ENCODE data around the gene OR51B5. TPM values are rescaled to one million over a fixed set of nuclear protein-coding genes. Genes with fewer than 3 reads are reported as not detected.

The OR51B5 gene
- total and polyA plus RNA-seq, 2 donors (not counting 1 experiment from before 2014, with no cell fraction given) = 0.67 TPM; not detected in 1

- no peak within 1 kb of the TSS for H3K27ac Mint-ChIP-seq
- no peak within 1 kb of the TSS for H2AFZ ChIP-seq (ENCODE audit: insufficient read depth, low read depth, low read length, poor library complexity, severe bottlenecking)
- CTCF ChIA-PET = no interaction called here
- H3K9me3 ChIP-seq (ENCODE audit: control extremely low read depth in 1 of 3, control insufficient read depth in 2 of 3, insufficient read depth in 1 of 3, low read length in 2 of 3) = no peaks in the 10 kb centered on the region
- peaks cover 8% of the 10 kb centered on the region for H3K27me3 Mint-ChIP-seq
- WGBS (ENCODE audit: insufficient coverage) = no CpG with 5 or more reads among the region's 1 CpG
- no peak for TF ChIP-seq CTCF (IDR thresholded peaks at IDR 0.05)
- no peak for TF ChIP-seq EZH2 (IDR thresholded peaks at IDR 0.05; ENCODE audit: borderline replicate concordance, insufficient read depth, low read depth, low read length, poor library complexity, severe bottlenecking)
- POLR2A ChIA-PET = no interaction called here
- no peaks in the 10 kb centered on the region for H3K27me3 ChIP-seq (replicated peaks in 1 of 4; ENCODE audit: control extremely low read depth in 1 of 4, control insufficient read depth in 3 of 4, insufficient read depth in 4 of 4, low read length in 3 of 4)
- no peaks in the 10 kb centered on the region for H3K4me1 Mint-ChIP-seq
- H3K36me3 ChIP-seq (replicated peaks in 1 of 2; ENCODE audit: control extremely low read depth in 1 of 2, control insufficient read depth in 1 of 2, extremely low read depth in 1 of 2, insufficient read depth in 2 of 2, low read length in 1 of 2) = no peaks in the 10 kb centered on the region
- H3K4me2 ChIP-seq (replicated peaks; ENCODE audit: low read depth, low read length, poor library complexity, severe bottlenecking) = no peak within 1 kb of the TSS
- H3K27ac ChIP-seq (ENCODE audit: low read length in 2 of 2) = no peak within 1 kb of the TSS
- H3K4me3 Mint-ChIP-seq = no peak within 1 kb of the TSS
- H4K20me1 ChIP-seq (ENCODE audit: control insufficient read depth, insufficient read depth, low read length, poor library complexity, severe bottlenecking) = no peaks in the 10 kb centered on the region
- intact Hi-C loops (cut with micrococcal nuclease) = no loop called here
- H3K9ac ChIP-seq (ENCODE audit: low read length) = no peak within 1 kb of the TSS
- DNase-seq (no peak), ATAC-seq (ENCODE audit: low read depth) (no peak)
- no peak within 1 kb of the TSS for H3K4me3 ChIP-seq (ENCODE audit: control extremely low read depth in 1 of 5, extremely low read depth in 1 of 5, insufficient read depth in 1 of 5, low read depth in 2 of 5, low read length in 4 of 5)
- H3K4me1 ChIP-seq (ENCODE audit: control insufficient read depth in 2 of 2, insufficient read depth in 2 of 2, low read length in 2 of 2) = no peaks in the 10 kb centered on the region
- H3K9me3 Mint-ChIP-seq (ENCODE audit: insufficient read depth) = no peaks in the 10 kb centered on the region
- H3K79me2 ChIP-seq (ENCODE audit: control insufficient read depth, insufficient read depth, low read length) = no peaks in the 10 kb centered on the region
Observed at GRCh38 chr11:5351208-5351607, 7.9 kb upstream of the OR51B5 start, which contains the start of gene OR51B6. Gene OR51B6 (plus strand): TSS chr11:5351508. CDS start chr11:5351508, 0 bp downstream.

GRCh38 chr11:5349550-5349949 lies 6.2 kb upstream of the OR51B5 start:
- ChIA-PET CTCF (no interaction called here), POLR2A (no interaction called here)
- no peak overlapping the region for H3K9ac ChIP-seq (ENCODE audit: low read length)
- DNase-seq (no peak), ATAC-seq (ENCODE audit: low read depth) (no peak)
- H2AFZ ChIP-seq (ENCODE audit: insufficient read depth, low read depth, low read length, poor library complexity, severe bottlenecking) = no peak overlapping the region
- no peaks in the 10 kb centered on the region for H3K4me1 ChIP-seq (ENCODE audit: control insufficient read depth in 2 of 2, insufficient read depth in 2 of 2, low read length in 2 of 2)
- no peaks in the 10 kb centered on the region for H3K27me3 ChIP-seq (replicated peaks in 1 of 4; ENCODE audit: control extremely low read depth in 1 of 4, control insufficient read depth in 3 of 4, insufficient read depth in 4 of 4, low read length in 3 of 4)
- H3K79me2 ChIP-seq (ENCODE audit: control insufficient read depth, insufficient read depth, low read length) = no peaks in the 10 kb centered on the region
- no peaks in the 10 kb centered on the region for H3K9me3 ChIP-seq (ENCODE audit: control extremely low read depth in 1 of 3, control insufficient read depth in 2 of 3, insufficient read depth in 1 of 3, low read length in 2 of 3)
- Mint-ChIP-seq H3K9me3 (ENCODE audit: insufficient read depth) (no peaks in the 10 kb centered on the region), H3K27ac (no peak overlapping the region), H3K4me1 (no peaks in the 10 kb centered on the region), H3K4me3 (no peak overlapping the region), H3K27me3 (peaks cover 8% of the 10 kb centered on the region)
- no peak for TF ChIP-seq CTCF (IDR thresholded peaks at IDR 0.05)
- no peak for TF ChIP-seq EZH2 (IDR thresholded peaks at IDR 0.05; ENCODE audit: borderline replicate concordance, insufficient read depth, low read depth, low read length, poor library complexity, severe bottlenecking)
- no peak overlapping the region for H3K27ac ChIP-seq (ENCODE audit: low read length in 2 of 2)
- H3K36me3 ChIP-seq (replicated peaks in 1 of 2; ENCODE audit: control extremely low read depth in 1 of 2, control insufficient read depth in 1 of 2, extremely low read depth in 1 of 2, insufficient read depth in 2 of 2, low read length in 1 of 2) = no peaks in the 10 kb centered on the region
- H3K4me2 ChIP-seq (replicated peaks; ENCODE audit: low read depth, low read length, poor library complexity, severe bottlenecking) = no peak overlapping the region
- no CpG with 5 or more reads among the region's 1 CpG for WGBS (ENCODE audit: insufficient coverage)
- intact Hi-C loops (cut with micrococcal nuclease) = no loop called here
- no peak overlapping the region for H3K4me3 ChIP-seq (ENCODE audit: control extremely low read depth in 1 of 5, extremely low read depth in 1 of 5, insufficient read depth in 1 of 5, low read depth in 2 of 5, low read length in 4 of 5)
- no peaks in the 10 kb centered on the region for H4K20me1 ChIP-seq (ENCODE audit: control insufficient read depth, insufficient read depth, low read length, poor library complexity, severe bottlenecking)
